Loucy (cell line): ENCODE measurements around the gene NCLN.

Experiments used
- H2AFZ ChIP-seq: fragments of 200-600 bp; sonication (generic); 2 replicates; pipeline ENCODE4 v1.6.0; 2016; ENCODE audit warnings: antibody characterized with exemption, mild to moderate bottlenecking, low read length, moderate library complexity
- H3F3A ChIP-seq: fragments of 200-600 bp; 2 replicates; pipeline ENCODE4 v1.6.0; 2016; ENCODE audit warnings: antibody characterized with exemption, low read depth, mild to moderate bottlenecking
- H3K27me3 ChIP-seq: fragments of 200-600 bp; sonication (generic); 2 replicates; pipeline ENCODE4 v1.6.1; 2014; ENCODE audit warnings: low read length, mild to moderate bottlenecking; ENCODE audit not compliant: insufficient read depth, poor library complexity, severe bottlenecking
- H3K36me3 ChIP-seq: fragments of 200-600 bp; sonication (generic); 2 replicates; pipeline ENCODE4 v1.6.1; 2016; ENCODE audit warnings: low read length; ENCODE audit not compliant: insufficient read depth
- H3K4me1 ChIP-seq: fragments of 200-600 bp; sonication (generic); 2 replicates; pipeline ENCODE4 v1.5.1; 2014; ENCODE audit warnings: low read length, mild to moderate bottlenecking; ENCODE audit not compliant: insufficient read depth, poor library complexity, severe bottlenecking
- H3K4me2 ChIP-seq: fragments of 200-600 bp; sonication (generic); 2 replicates; pipeline ENCODE4 v1.6.0; 2014; ENCODE audit warnings: antibody characterized with exemption, low read length, low read depth, mild to moderate bottlenecking; ENCODE audit not compliant: poor library complexity, severe bottlenecking
- H3K4me3 ChIP-seq: fragments of 200-600 bp; sonication (generic); 2 replicates; pipeline ENCODE4 v1.5.1; 2014; ENCODE audit warnings: low read length, mild to moderate bottlenecking, mixed read lengths; ENCODE audit not compliant: poor library complexity, severe bottlenecking
- H3K79me2 ChIP-seq: fragments of 200-600 bp; sonication (generic); 2 replicates; pipeline ENCODE4 v1.6.1; 2014; ENCODE audit warnings: low read length; ENCODE audit not compliant: insufficient read depth
- H3K9ac ChIP-seq: fragments of 200-600 bp; sonication (generic); 2 replicates; pipeline ENCODE4 v1.6.0; 2014; ENCODE audit warnings: mild to moderate bottlenecking, low read depth, low read length, moderate library complexity; ENCODE audit not compliant: poor library complexity, severe bottlenecking
- H3K9me2 ChIP-seq: fragments of 200-600 bp; sonication (generic); replicated peaks from 2 replicates; pipeline ENCODE4 v1.6.1; 2016; ENCODE audit warnings: low read depth, low read length, mixed read lengths
- H3K9me3 ChIP-seq: fragments of 200-600 bp; sonication (generic); 2 replicates; pipeline ENCODE4 v1.6.1; 2014; ENCODE audit warnings: mild to moderate bottlenecking, antibody characterized with exemption, low read length, low read depth; ENCODE audit not compliant: insufficient read depth
- H4K20me1 ChIP-seq: fragments of 200-600 bp; sonication (generic); 2 replicates; pipeline ENCODE4 v1.6.0; 2014; ENCODE audit warnings: antibody characterized with exemption, low read length, mild to moderate bottlenecking; ENCODE audit not compliant: insufficient read depth, poor library complexity, severe bottlenecking
- EZH2phosphoT487 ChIP-seq: fragments of 200-600 bp; IDR thresholded peaks from 2 replicates; pipeline ENCODE4 v1.6.1; 2018; ENCODE audit warnings: antibody characterized with exemption, mild to moderate bottlenecking, moderate library complexity, borderline replicate concordance
- TF ChIP-seq, protein P1 (sequence below): fragments of 200-600 bp; sonication (generic); conservative IDR thresholded peaks from 2 replicates; pipeline ENCODE4 v1.5.1; 2014; ENCODE audit warnings: mild to moderate bottlenecking, antibody characterized with exemption, low read length

The NCLN gene

GRCh38 chr19:3149526-3150505, 35.9 kb upstream of the NCLN start:
- Histone ChIP-seq H3K4me2 (peak overlapping the region; percentile 45), H3K9me2 (no peaks in the 10 kb centered on the region), H2AFZ (no peak overlapping the region), H3K79me2 (peaks cover 99% of the 10 kb centered on the region), H3F3A (no peaks in the 10 kb centered on the region), H3K4me3 (no peak overlapping the region), H4K20me1 (peaks cover 79% of the 10 kb centered on the region), H3K9me3 (no peaks in the 10 kb centered on the region), H3K4me1 (peaks cover 45% of the 10 kb centered on the region), H3K9ac (peak overlapping the region; percentile 13), H3K36me3 (peaks cover 79% of the 10 kb centered on the region), H3K27me3 (no peaks in the 10 kb centered on the region)
- TF ChIP-seq, protein P1, sequence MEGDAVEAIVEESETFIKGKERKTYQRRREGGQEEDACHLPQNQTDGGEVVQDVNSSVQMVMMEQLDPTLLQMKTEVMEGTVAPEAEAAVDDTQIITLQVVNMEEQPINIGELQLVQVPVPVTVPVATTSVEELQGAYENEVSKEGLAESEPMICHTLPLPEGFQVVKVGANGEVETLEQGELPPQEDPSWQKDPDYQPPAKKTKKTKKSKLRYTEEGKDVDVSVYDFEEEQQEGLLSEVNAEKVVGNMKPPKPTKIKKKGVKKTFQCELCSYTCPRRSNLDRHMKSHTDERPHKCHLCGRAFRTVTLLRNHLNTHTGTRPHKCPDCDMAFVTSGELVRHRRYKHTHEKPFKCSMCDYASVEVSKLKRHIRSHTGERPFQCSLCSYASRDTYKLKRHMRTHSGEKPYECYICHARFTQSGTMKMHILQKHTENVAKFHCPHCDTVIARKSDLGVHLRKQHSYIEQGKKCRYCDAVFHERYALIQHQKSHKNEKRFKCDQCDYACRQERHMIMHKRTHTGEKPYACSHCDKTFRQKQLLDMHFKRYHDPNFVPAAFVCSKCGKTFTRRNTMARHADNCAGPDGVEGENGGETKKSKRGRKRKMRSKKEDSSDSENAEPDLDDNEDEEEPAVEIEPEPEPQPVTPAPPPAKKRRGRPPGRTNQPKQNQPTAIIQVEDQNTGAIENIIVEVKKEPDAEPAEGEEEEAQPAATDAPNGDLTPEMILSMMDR = no peak
- TF ChIP-seq EZH2phosphoT487 = no peak

DNA sequence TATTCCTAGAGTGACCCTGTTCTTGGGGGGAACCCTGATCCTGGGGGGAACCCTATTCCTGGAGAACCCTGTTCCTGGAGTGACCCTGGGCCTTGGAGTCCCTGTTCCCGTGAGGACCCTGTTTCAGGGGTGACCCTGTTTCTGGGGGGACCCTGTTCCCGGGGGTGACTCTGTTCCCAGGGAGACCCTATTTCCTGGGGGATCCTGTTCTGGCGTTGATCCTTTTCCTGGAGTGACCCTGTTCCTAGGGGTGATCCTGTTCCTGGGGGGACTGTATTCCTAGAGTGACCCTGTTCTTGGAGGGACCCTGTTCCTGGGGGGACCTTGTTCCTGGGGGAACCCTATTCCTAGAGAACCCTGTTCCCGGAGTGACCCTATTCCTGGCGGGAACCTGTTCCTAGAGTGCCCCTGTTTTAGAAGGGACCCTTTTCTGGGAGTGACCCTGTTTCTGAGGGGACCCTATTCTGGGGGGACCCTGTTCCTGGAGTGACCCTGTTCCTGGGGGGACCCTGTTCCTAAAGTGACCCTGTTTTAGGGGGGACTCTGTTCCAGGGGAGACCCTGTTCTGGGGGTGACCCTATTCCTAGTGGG, 34.9 kb upstream of the NCLN start:
- Histone ChIP-seq H3K79me2 (peaks cover 96% of the 10 kb centered on the region), H3K9ac (peak overlapping the region; percentile 13), H3K4me1 (peaks cover 53% of the 10 kb centered on the region), H3F3A (no peaks in the 10 kb centered on the region), H4K20me1 (peaks cover 78% of the 10 kb centered on the region), H3K27me3 (no peaks in the 10 kb centered on the region), H2AFZ (no peak overlapping the region), H3K9me3 (no peaks in the 10 kb centered on the region), H3K4me2 (peak overlapping the region; percentile 45), H3K36me3 (peaks cover 86% of the 10 kb centered on the region), H3K4me3 (no peak overlapping the region), H3K9me2 (no peaks in the 10 kb centered on the region)
- TF ChIP-seq, protein P1 = no peak
- no peak for TF ChIP-seq EZH2phosphoT487

GRCh38 chr19:3151563-3152418, 33.9 kb upstream of the NCLN start:
- Histone ChIP-seq H3K9ac (peak overlapping the region; percentile 26), H3K9me2 (no peaks in the 10 kb centered on the region), H3K4me1 (peaks cover 58% of the 10 kb centered on the region), H4K20me1 (peaks cover 69% of the 10 kb centered on the region), H3K36me3 (peaks cover 88% of the 10 kb centered on the region), H3K4me2 (peak overlapping the region; percentile 62), H3K27me3 (no peaks in the 10 kb centered on the region), H2AFZ (no peak overlapping the region), H3K9me3 (no peaks in the 10 kb centered on the region), H3K4me3 (peak overlapping the region; percentile 5), H3K79me2 (peaks cover 96% of the 10 kb centered on the region), H3F3A (no peaks in the 10 kb centered on the region)
- TF ChIP-seq, protein P1 = no peak
- TF ChIP-seq EZH2phosphoT487 = no peak
